ENCODE results near the gene YWHAG. TPM values are rescaled to one million over a fixed set of nuclear protein-coding genes. Genes with fewer than 3 reads are reported as not detected.

YWHAG gene
- total RNA-seq, 2 donors from 2014 or later, result 132 to 153 TPM

DNA sequence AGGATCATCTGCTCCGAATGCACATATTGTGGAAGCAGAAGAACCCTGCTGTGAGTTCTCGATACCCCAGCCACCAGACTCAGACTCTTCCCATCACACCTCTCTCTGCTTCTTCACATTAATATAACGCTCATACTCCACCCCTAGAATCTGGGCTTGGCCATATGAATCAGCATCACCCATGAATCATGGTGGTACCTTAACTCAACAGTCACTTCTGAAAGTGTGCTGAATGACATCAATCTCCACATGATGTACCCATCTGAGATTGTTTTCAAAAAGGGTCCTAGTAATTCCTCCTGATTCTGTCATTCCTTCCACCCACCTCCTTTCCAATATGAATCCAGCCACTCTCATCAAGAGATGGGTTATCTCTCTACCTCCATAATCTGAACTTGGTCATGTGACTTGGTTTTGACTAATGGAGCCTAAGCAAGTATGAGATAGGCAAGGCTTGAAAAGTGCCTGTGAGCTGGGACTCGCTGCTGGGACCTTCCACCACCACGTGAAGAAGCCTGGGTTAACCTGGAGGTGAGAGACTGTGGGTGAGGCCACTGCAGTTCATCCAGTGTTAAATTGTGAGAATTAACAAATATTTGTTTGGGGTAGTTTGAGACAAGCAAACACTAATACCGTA lies 15.4 kb downstream of the YWHAG start:
- DNase-seq (ENCODE audit: low spot score), result no peak
- no peaks in the 10 kb centered on the region for H3K27me3 ChIP-seq
- H3K9me3 ChIP-seq, result no peaks in the 10 kb centered on the region
- H3K27ac ChIP-seq, result no peak overlapping the region
- H3K4me3 ChIP-seq, result no peak overlapping the region
- TF ChIP-seq, protein P1, sequence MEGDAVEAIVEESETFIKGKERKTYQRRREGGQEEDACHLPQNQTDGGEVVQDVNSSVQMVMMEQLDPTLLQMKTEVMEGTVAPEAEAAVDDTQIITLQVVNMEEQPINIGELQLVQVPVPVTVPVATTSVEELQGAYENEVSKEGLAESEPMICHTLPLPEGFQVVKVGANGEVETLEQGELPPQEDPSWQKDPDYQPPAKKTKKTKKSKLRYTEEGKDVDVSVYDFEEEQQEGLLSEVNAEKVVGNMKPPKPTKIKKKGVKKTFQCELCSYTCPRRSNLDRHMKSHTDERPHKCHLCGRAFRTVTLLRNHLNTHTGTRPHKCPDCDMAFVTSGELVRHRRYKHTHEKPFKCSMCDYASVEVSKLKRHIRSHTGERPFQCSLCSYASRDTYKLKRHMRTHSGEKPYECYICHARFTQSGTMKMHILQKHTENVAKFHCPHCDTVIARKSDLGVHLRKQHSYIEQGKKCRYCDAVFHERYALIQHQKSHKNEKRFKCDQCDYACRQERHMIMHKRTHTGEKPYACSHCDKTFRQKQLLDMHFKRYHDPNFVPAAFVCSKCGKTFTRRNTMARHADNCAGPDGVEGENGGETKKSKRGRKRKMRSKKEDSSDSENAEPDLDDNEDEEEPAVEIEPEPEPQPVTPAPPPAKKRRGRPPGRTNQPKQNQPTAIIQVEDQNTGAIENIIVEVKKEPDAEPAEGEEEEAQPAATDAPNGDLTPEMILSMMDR (IDR thresholded peaks at IDR 0.05), result no peak
- peaks cover 59% of the 10 kb centered on the region for H3K36me3 ChIP-seq
- peaks cover 0 to 73% of the 10 kb centered on the region in 2 donors for H3K4me1 ChIP-seq

DNA sequence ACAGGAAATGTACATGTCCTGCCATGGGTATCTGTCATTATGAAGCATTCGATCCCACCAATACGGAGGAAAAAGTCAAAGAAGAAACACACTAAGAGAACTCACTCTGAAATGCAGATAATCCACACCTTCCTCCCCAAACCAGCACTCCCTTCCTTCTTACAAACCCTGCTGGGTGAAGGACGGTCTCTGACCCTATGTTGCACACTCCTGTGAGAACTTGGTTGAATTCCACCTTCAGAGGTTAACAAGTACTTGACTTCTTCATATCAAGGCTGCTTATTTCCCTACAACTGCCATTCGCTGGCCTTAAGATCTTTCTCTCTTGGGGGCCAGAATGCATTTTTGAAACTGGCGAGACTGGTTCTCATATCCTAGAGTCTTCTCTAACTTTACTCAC lies 16.6 kb downstream of the YWHAG start:
- no peaks in the 10 kb centered on the region for H3K27me3 ChIP-seq
- no peak overlapping the region for H3K4me3 ChIP-seq
- peaks cover 53% of the 10 kb centered on the region for H3K36me3 ChIP-seq
- TF ChIP-seq, protein P1 (IDR thresholded peaks at IDR 0.05), result no peak
- no peak for DNase-seq (ENCODE audit: low spot score)
- peak overlapping the region; percentile 10 to 74 for H3K27ac ChIP-seq
- H3K4me1 ChIP-seq, result peaks cover 0 to 75% of the 10 kb centered on the region in 2 donors
- H3K9me3 ChIP-seq, result no peaks in the 10 kb centered on the region

DNA sequence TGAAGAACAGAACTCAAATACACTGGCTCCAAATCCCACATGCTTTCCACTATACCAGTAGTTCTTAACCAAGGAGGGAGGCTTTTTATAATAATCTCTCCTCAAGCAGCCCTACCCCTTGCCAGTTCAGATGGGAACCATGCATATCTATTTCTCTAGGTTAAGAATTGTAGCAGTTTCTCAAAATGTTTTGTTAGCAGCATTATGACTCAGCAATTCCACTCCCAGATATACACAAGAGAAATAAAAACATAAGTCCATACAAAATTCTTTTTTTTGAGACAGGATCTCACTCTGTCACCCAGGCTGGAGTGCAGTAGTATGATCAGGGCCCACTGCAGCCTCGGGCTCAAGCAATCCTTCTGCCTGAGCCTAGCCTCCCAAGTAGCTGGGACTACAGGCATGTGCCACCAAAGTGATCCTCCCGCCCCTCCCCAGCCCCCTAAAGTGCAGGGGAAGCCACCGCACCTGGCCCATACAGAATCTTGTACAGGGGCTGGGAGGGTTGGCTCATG lies 18.1 kb downstream of the YWHAG start:
- Histone ChIP-seq H3K9me3 (no peaks in the 10 kb centered on the region), H3K27ac (peak overlapping the region; percentile 70 to 74), H3K36me3 (peaks cover 38% of the 10 kb centered on the region), H3K4me1 (peaks cover 0 to 73% of the 10 kb centered on the region in 2 donors), H3K27me3 (no peaks in the 10 kb centered on the region), H3K4me3 (no peak overlapping the region)
- DNase-seq (ENCODE audit: low spot score), result no peak
- TF ChIP-seq, protein P1 (IDR thresholded peaks at IDR 0.05), result no peak

DNA sequence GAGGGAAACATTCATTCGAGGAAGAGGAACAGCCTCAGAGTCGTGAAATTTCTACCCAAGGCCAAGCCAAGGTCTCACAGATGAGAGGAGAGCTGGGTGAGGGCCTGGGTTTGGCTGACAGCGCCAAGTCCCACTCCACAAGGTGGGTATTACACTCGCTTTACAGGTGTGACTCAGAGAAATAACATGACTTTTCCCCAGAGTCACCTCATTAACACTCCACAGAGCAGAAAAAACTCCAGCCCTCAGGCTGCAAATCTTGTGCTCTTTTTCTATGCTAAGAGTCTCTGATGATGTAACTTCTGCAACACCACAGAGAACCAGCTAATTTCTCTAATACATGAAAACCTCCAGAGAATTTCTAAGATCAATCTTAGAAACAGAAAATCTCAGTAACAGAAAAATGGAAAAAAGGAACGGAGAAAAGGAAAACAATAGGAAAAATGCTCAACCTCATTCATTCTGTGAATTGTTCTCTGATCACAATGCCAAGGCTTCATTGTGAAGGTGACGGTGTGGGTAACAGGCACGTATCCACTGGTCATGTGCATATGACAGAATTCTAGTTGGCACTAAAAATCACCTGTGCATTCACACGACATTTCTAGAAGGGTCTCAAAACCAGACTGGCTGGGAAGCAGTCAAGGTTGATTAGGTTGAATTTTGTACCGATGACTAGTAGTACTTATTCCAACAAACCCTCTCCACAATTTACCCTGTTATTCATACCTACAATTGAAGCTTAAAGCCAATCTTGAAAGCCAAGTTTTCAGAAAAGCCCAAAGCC lies 20.3 kb downstream of the YWHAG start:
- peaks cover 16% of the 10 kb centered on the region for H3K36me3 ChIP-seq
- TF ChIP-seq, protein P1 (IDR thresholded peaks at IDR 0.05), result no peak
- H3K4me1 ChIP-seq, result peaks cover 0 to 83% of the 10 kb centered on the region in 2 donors
- peak overlapping the region; percentile 32 to 85 for H3K27ac ChIP-seq
- H3K4me3 ChIP-seq, result no peak overlapping the region
- H3K9me3 ChIP-seq, result no peaks in the 10 kb centered on the region
- no peaks in the 10 kb centered on the region for H3K27me3 ChIP-seq
- DNase-seq (ENCODE audit: low spot score), result no peak

DNA sequence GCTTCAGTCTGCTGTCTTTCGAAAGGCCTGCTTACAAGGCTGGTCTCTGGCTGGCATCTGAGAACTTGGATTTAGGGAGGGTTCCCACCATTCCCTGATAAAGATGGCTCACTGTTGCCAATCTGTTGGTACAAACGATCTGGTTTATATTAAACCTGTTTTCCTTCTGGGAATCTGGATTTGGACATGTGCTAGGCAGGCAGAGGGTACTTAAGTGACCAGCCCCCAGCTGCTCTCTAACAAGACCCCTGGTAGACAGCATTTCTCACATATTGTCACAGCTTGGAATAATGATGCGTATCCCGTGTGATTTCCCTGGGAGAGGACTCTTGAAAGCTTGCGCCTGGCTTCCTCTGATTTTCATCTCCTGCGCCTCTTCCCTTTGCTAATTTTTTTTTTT lies 21.6 kb downstream of the YWHAG start:
- Histone ChIP-seq H3K27ac (peak overlapping the region; percentile 58 to 85), H3K9me3 (no peaks in the 10 kb centered on the region), H3K4me3 (no peak overlapping the region), H3K36me3 (peaks cover 3% of the 10 kb centered on the region), H3K4me1 (peaks cover 0 to 83% of the 10 kb centered on the region in 2 donors), H3K27me3 (no peaks in the 10 kb centered on the region)
- DNase-seq (ENCODE audit: low spot score), result no peak
- TF ChIP-seq, protein P1 (IDR thresholded peaks at IDR 0.05), result no peak

All from right atrium auricular region (tissue), 2 donors.